WTC11 (cell line): ENCODE measurements around the gene PRICKLE3.

Source experiments
- NFE2L1 ChIP-seq: sonication (generic); formaldehyde crosslinking; IDR thresholded peaks from 2 replicates; pipeline ENCODE4 v1.8.1; 2023; ENCODE audit warnings: missing genetic modification reagents
- TF ChIP-seq, protein P1 (sequence below): fragments of 200-600 bp; IDR thresholded peaks from 2 replicates; pipeline ENCODE4 v1.8.0; 2022; ENCODE audit warnings: antibody characterized with exemption
- TF ChIP-seq, protein P2 (sequence below): sonication (generic); formaldehyde crosslinking; IDR thresholded peaks from 2 replicates; pipeline ENCODE4 v1.8.1; 2023; ENCODE audit warnings: mild to moderate bottlenecking, missing genetic modification reagents, moderate library complexity
- TF ChIP-seq, protein P3 (sequence below): sonication (generic); formaldehyde crosslinking; IDR thresholded peaks from 2 replicates; pipeline ENCODE4 v1.8.0; 2022; ENCODE audit warnings: mild to moderate bottlenecking, missing genetic modification reagents

DNA sequence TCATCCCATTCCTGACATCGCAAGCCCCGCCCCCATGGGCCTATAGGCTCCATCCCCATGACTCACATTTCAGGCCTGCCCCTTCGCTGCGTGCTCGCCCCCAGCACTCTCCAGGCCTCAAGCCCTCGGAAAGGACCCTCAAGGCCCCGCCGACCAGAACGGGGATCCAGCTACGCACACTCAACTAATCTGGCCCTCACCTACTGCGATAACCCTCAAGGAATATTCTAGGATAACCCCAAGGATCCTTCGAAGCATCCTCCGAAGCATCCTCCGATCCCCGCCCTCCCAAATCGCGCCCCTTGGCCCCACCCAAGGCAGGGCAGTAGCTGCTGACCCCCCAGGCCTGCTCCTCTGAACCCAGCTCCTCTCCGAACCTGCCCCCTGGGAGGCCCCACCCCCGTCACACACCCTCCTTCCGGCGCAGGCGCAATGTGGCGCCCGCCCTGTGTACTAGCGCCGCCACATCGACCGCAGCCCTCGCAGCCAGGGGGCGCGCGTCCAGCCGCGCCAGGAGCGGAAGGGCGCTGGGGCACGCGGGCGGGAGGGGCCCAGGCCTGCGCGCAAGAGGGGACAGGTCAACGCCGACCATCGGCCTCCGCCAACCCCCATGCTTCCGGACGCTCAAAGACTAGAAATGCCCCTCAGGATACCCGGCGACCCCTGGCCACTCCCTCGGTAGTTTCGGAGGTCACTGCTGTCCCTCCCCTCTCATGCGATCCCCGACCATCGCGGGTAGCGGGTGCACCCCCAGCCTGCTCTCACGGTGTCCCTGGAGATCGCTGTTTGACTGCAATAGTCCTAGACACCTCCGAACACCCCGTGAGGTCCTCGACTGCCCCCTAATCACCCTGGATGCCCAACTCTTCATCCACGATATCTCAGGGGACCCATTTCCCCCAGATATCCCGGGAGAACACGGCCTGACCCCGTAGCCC, 30.0 kb downstream of the PRICKLE3 start:
- TF ChIP-seq, protein P1, sequence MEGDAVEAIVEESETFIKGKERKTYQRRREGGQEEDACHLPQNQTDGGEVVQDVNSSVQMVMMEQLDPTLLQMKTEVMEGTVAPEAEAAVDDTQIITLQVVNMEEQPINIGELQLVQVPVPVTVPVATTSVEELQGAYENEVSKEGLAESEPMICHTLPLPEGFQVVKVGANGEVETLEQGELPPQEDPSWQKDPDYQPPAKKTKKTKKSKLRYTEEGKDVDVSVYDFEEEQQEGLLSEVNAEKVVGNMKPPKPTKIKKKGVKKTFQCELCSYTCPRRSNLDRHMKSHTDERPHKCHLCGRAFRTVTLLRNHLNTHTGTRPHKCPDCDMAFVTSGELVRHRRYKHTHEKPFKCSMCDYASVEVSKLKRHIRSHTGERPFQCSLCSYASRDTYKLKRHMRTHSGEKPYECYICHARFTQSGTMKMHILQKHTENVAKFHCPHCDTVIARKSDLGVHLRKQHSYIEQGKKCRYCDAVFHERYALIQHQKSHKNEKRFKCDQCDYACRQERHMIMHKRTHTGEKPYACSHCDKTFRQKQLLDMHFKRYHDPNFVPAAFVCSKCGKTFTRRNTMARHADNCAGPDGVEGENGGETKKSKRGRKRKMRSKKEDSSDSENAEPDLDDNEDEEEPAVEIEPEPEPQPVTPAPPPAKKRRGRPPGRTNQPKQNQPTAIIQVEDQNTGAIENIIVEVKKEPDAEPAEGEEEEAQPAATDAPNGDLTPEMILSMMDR: peak; percentile 31; the same call in 1 of the 2 replicates
- no peak for TF ChIP-seq NFE2L1 (CRISPR knock-in tag)
- TF ChIP-seq, protein P2, sequence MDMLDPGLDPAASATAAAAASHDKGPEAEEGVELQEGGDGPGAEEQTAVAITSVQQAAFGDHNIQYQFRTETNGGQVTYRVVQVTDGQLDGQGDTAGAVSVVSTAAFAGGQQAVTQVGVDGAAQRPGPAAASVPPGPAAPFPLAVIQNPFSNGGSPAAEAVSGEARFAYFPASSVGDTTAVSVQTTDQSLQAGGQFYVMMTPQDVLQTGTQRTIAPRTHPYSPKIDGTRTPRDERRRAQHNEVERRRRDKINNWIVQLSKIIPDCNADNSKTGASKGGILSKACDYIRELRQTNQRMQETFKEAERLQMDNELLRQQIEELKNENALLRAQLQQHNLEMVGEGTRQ (CRISPR knock-in tag): no peak
- TF ChIP-seq, protein P3, sequence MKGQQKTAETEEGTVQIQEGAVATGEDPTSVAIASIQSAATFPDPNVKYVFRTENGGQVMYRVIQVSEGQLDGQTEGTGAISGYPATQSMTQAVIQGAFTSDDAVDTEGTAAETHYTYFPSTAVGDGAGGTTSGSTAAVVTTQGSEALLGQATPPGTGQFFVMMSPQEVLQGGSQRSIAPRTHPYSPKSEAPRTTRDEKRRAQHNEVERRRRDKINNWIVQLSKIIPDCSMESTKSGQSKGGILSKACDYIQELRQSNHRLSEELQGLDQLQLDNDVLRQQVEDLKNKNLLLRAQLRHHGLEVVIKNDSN (CRISPR knock-in tag): no peak
